ENCODE measurements around the gene INS. TPM values are rescaled to one million over a fixed set of nuclear protein-coding genes. Genes with fewer than 3 reads are reported as not detected.

The INS gene
- total RNA-seq, 1 donor from 2014 or later: not detected

DNA sequence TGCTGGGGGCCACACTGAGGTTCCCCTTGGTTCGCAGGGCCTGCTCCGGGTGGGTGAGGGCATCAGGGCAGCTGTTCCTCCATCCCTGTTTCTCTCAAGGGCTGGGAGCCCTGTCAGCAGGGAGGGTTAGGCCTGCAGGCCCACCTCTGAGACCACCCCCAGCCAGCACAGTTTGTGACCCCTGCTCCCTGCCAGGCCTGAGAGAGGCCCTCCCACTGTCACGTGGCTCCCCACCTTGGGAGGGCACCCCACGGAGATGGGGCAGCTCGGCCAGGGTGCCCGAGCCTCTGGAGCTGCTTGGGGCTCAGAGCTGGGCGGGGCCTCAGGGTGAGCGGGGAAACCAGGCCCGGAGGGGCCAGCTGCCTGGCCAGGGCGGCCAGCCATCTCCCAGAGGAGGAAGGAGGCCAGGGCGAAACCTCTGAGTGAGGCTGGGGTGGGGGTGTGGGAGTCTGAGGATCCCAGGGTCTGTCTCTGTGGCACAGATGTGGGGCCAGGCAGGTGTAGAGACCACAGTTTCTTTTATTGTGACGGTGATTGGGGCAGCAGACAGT is 2.5 kb upstream of the INS start:
- Histone ChIP-seq H3K27me3 (peaks cover 4% of the 10 kb centered on the region), H3K9me3 (no peaks in the 10 kb centered on the region), H3K27ac (no peak overlapping the region), H3K4me3 (no peak overlapping the region), H3K36me3 (no peaks in the 10 kb centered on the region), H3K4me1 (peaks cover 3 to 4% of the 10 kb centered on the region in 2 donors)
- TF ChIP-seq CTCF (IDR thresholded peaks at IDR 0.05): no peak
- no peak for DNase-seq (ENCODE audit: low spot score in 2 of 2)
- intact Hi-C loops (cut with DNase I): no loop called here

DNA sequence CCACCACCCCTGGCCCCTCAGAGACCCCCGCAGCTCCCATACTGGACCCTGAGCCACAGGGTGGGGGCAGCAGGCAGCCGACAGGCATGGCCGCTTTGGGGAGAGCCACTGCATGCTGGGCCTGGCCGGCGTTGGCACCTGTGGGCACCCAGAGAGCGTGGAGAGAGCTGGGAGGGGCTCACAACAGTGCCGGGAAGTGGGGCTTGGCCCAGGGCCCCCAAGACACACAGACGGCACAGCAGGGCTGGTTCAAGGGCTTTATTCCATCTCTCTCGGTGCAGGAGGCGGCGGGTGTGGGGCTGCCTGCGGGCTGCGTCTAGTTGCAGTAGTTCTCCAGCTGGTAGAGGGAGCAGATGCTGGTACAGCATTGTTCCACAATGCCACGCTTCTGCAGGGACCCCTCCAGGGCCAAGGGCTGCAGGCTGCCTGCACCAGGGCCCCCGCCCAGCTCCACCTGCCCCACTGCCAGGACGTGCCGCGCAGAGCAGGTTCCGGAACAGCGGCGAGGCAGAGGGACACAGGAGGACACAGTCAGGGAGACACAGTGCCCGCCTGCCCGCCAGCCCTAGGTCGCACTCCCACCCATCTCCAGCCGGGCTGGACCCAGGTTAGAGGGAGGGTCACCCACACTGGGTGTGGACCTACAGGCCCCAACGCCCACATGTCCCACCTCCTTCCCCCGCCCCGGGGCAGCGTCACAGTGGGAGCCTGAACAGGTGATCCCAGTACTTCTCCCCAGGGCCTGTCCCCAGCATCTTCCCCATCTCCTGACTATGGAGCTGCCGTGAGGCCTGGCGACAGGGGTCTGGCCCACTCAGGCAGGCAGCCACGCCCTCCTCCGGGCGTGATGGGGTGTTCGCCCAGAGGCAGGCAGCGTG is 1.2 kb downstream of the INS start:
- no peak for TF ChIP-seq CTCF (IDR thresholded peaks at IDR 0.05)
- H3K36me3 ChIP-seq: no peaks in the 10 kb centered on the region
- no peaks in the 10 kb centered on the region for H3K4me1 ChIP-seq
- no peak for DNase-seq (ENCODE audit: low spot score in 2 of 2)
- H3K9me3 ChIP-seq: no peaks in the 10 kb centered on the region
- intact Hi-C loops (cut with DNase I): no loop called here
- no peak overlapping the region for H3K27ac ChIP-seq
- no peaks in the 10 kb centered on the region for H3K27me3 ChIP-seq
- H3K4me3 ChIP-seq: no peak overlapping the region

- TF ChIP-seq CTCF (IDR thresholded peaks at IDR 0.05): no peak
- no peak for DNase-seq (ENCODE audit: low spot score in 2 of 2)
- intact Hi-C loops (cut with DNase I): no loop called here
- Histone ChIP-seq H3K4me1 (no peaks in the 10 kb centered on the region), H3K27ac (no peak overlapping the region), H3K9me3 (no peaks in the 10 kb centered on the region), H3K27me3 (no peaks in the 10 kb centered on the region), H3K36me3 (no peaks in the 10 kb centered on the region), H3K4me3 (no peak overlapping the region)
These were observed 2.0 kb downstream of the INS start for GRCh38 chr11:2158966-2159365.

DNA sequence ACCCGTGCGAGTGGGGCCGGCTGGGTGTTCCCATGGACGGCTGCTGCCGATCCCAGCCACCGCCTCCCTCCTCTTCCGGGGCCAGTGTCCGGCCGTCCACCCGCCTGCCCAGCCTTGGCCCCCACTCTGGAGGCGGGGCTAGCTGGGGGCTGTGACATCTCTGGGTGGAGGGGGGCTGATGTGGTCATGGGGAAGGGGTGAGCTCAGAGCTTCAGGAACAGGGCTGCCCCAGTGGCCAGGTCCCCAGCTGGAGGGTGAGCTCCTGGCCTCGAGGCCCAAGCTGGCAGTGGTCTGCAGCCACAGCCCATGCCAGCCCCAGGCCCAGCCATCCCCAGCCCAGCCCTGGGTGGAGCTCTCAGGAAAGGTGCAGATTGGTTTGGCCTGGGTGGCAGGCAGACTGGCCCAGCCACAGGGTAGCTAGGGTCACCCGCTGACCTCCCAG is 2.7 kb downstream of the INS start:
- Histone ChIP-seq H3K9me3 (no peaks in the 10 kb centered on the region), H3K4me3 (no peak overlapping the region), H3K27me3 (no peaks in the 10 kb centered on the region), H3K36me3 (no peaks in the 10 kb centered on the region), H3K4me1 (no peaks in the 10 kb centered on the region), H3K27ac (no peak overlapping the region)
- no peak for TF ChIP-seq CTCF (IDR thresholded peaks at IDR 0.05)
- no peak for DNase-seq (ENCODE audit: low spot score in 2 of 2)
- intact Hi-C loops (cut with DNase I): no loop called here

DNA sequence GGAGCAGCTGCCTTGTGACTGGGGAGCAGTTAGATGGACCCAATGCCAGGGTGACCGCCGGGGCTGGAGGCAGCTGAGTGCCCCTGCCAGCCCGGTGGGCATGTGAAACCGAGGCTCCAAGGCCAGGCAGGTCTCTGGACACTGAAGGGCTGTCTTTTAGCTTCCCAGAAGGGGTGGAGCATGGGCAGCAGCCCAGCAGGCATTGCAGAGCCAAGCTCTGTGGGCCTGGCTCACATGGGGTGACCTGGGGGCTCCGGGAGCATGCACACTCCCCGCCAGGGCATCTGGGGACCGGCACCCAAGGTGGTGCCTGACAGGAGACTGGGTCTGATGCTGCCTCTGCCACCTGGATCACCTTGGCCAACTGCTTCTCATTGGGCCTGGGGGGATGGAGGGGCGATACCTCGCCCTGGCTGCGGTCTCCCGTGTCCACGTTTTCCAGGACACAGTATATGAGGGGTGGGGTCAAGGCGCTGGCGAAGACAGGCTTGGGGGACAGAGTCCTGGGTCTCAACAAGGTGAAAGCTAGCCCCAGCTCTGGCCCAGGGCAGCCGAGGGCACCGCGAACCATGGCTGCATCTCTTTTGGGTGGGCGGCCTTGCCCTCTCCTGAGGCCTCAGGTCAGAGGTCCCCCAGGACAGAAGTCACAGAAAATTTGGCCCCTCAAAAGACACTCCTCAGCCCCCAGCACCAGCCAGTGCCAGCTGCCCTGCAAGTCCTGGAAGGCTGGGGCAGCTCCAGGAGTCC is 3.5 kb downstream of the INS start:
- H3K9me3 ChIP-seq: no peaks in the 10 kb centered on the region
- no peaks in the 10 kb centered on the region for H3K36me3 ChIP-seq
- no peaks in the 10 kb centered on the region for H3K27me3 ChIP-seq
- intact Hi-C loops (cut with DNase I): no loop called here
- H3K4me1 ChIP-seq: no peaks in the 10 kb centered on the region
- no peak overlapping the region for H3K27ac ChIP-seq
- H3K4me3 ChIP-seq: no peak overlapping the region
- TF ChIP-seq CTCF (IDR thresholded peaks at IDR 0.05): no peak
- DNase-seq (ENCODE audit: low spot score in 2 of 2): no peak

All from ascending aorta (tissue), 2 donors.